IPS-20b (cell line): Measurements from ENCODE around the gene CTR9.

ENCODE experiments used
- H3K27ac ChIP-seq: one replicate; pipeline ENCODE4 v1.5.1; 2013; ENCODE audit warnings: low read length
- H3K27me3 ChIP-seq: 2 replicates; pipeline ENCODE4 v1.6.1; 2013; ENCODE audit warnings: mild to moderate bottlenecking, low read length, inconsistent platforms; ENCODE audit not compliant: insufficient read depth
- H3K36me3 ChIP-seq: 2 replicates; pipeline ENCODE4 v1.6.1; 2013; ENCODE audit warnings: low read depth, mild to moderate bottlenecking, inconsistent platforms, low read length, moderate library complexity; ENCODE audit not compliant: insufficient read depth
- H3K4me1 ChIP-seq: 2 replicates; pipeline ENCODE4 v1.6.1; 2013; ENCODE audit warnings: mild to moderate bottlenecking, control low read depth, inconsistent platforms, low read length, moderate library complexity; ENCODE audit not compliant: insufficient read depth
- H3K4me3 ChIP-seq: 2 replicates; pipeline ENCODE4 v1.5.1; 2013; ENCODE audit warnings: mild to moderate bottlenecking, low read length, inconsistent platforms
- H3K9ac ChIP-seq: 2 replicates; pipeline ENCODE4 v1.6.1; 2013; ENCODE audit warnings: low read depth, mild to moderate bottlenecking, inconsistent platforms, low read length, moderate library complexity
- H3K9me3 ChIP-seq: 2 replicates; pipeline ENCODE4 v1.6.1; 2013; ENCODE audit warnings: mild to moderate bottlenecking, low read depth, low read length, inconsistent platforms; ENCODE audit not compliant: insufficient read depth

Gene CTR9

GRCh38 chr11:10750838-10751580, at the start of gene CTR9:
TSS of gene CTR9 (plus strand) at chr11:10751246. CDS start at chr11:10751413, 167 bp downstream.
- Histone ChIP-seq H3K4me1 (peaks cover 5% of the 10 kb centered on the region; the same call in 1 of the 2 replicates), H3K9me3 (no peaks in the 10 kb centered on the region), H3K27me3 (no peaks in the 10 kb centered on the region), H3K9ac (peak within 1 kb of the TSS; percentile 88), H3K36me3 (peaks cover 25% of the 10 kb centered on the region), H3K27ac (peak within 1 kb of the TSS; percentile 21), H3K4me3 (peak within 1 kb of the TSS; percentile 93)

GRCh38 chr11:10701982-10702381, 49.1 kb upstream of the CTR9 start:
- no peaks in the 10 kb centered on the region for H3K36me3 ChIP-seq
- H3K9me3 ChIP-seq: peaks cover 10% of the 10 kb centered on the region

GRCh38 chr11:10708131-10708530, 42.9 kb upstream of the CTR9 start:
- Histone ChIP-seq H3K4me1 (no peaks in the 10 kb centered on the region), H3K9me3 (no peaks in the 10 kb centered on the region), H3K9ac (no peak overlapping the region), H3K4me3 (no peak overlapping the region), H3K36me3 (no peaks in the 10 kb centered on the region), H3K27ac (no peak overlapping the region), H3K27me3 (no peaks in the 10 kb centered on the region)

More at GRCh38 chr11:10701982-10702381, 49.1 kb upstream of the CTR9 start:
- Histone ChIP-seq H3K4me3 (no peak overlapping the region), H3K9ac (no peak overlapping the region), H3K27ac (no peak overlapping the region), H3K4me1 (no peaks in the 10 kb centered on the region), H3K27me3 (no peaks in the 10 kb centered on the region)

GRCh38 chr11:10709299-10710086, 41.6 kb upstream of the CTR9 start:
- no peaks in the 10 kb centered on the region for H3K27me3 ChIP-seq
- H3K9ac ChIP-seq: no peak overlapping the region
- H3K27ac ChIP-seq: no peak overlapping the region

GRCh38 chr11:10715571-10715970, 35.5 kb upstream of the CTR9 start:
- H3K9ac ChIP-seq: no peak overlapping the region
- H3K36me3 ChIP-seq: no peaks in the 10 kb centered on the region
- H3K27ac ChIP-seq: no peak overlapping the region
- H3K9me3 ChIP-seq: no peaks in the 10 kb centered on the region
- no peaks in the 10 kb centered on the region for H3K4me1 ChIP-seq
- H3K27me3 ChIP-seq: no peaks in the 10 kb centered on the region
- no peak overlapping the region for H3K4me3 ChIP-seq

More at GRCh38 chr11:10709299-10710086, 41.6 kb upstream of the CTR9 start:
- Histone ChIP-seq H3K4me3 (no peak overlapping the region), H3K36me3 (no peaks in the 10 kb centered on the region), H3K9me3 (no peaks in the 10 kb centered on the region), H3K4me1 (no peaks in the 10 kb centered on the region)

GRCh38 chr11:10716122-10716521, 34.9 kb upstream of the CTR9 start:
- H3K36me3 ChIP-seq: no peaks in the 10 kb centered on the region
- no peaks in the 10 kb centered on the region for H3K27me3 ChIP-seq
- no peak overlapping the region for H3K9ac ChIP-seq
- no peaks in the 10 kb centered on the region for H3K9me3 ChIP-seq
- H3K4me1 ChIP-seq: no peaks in the 10 kb centered on the region
- H3K27ac ChIP-seq: no peak overlapping the region
- no peak overlapping the region for H3K4me3 ChIP-seq

GRCh38 chr11:10716543-10717259, 34.3 kb upstream of the CTR9 start:
- H3K4me1 ChIP-seq: no peaks in the 10 kb centered on the region

GRCh38 chr11:10719616-10720015, 31.4 kb upstream of the CTR9 start:
- H3K9ac ChIP-seq: no peak overlapping the region
- no peaks in the 10 kb centered on the region for H3K27me3 ChIP-seq
- H3K36me3 ChIP-seq: no peaks in the 10 kb centered on the region
- H3K4me1 ChIP-seq: no peaks in the 10 kb centered on the region
- no peaks in the 10 kb centered on the region for H3K9me3 ChIP-seq
- no peak overlapping the region for H3K4me3 ChIP-seq
- H3K27ac ChIP-seq: no peak overlapping the region

More at GRCh38 chr11:10716543-10717259, 34.3 kb upstream of the CTR9 start:
- Histone ChIP-seq H3K27ac (no peak overlapping the region), H3K9ac (no peak overlapping the region), H3K4me3 (no peak overlapping the region), H3K36me3 (no peaks in the 10 kb centered on the region), H3K9me3 (no peaks in the 10 kb centered on the region), H3K27me3 (no peaks in the 10 kb centered on the region)

GRCh38 chr11:10720881-10721376, 30.1 kb upstream of the CTR9 start:
- H3K9ac ChIP-seq: no peak overlapping the region
- H3K4me3 ChIP-seq: no peak overlapping the region
- H3K27ac ChIP-seq: no peak overlapping the region
- no peaks in the 10 kb centered on the region for H3K36me3 ChIP-seq
- no peaks in the 10 kb centered on the region for H3K9me3 ChIP-seq
- no peaks in the 10 kb centered on the region for H3K27me3 ChIP-seq
- H3K4me1 ChIP-seq: no peaks in the 10 kb centered on the region

- H3K4me1 ChIP-seq: no peaks in the 10 kb centered on the region
- H3K27ac ChIP-seq: no peak overlapping the region
- H3K9ac ChIP-seq: no peak overlapping the region
- no peak overlapping the region for H3K4me3 ChIP-seq
- H3K27me3 ChIP-seq: no peaks in the 10 kb centered on the region
- no peaks in the 10 kb centered on the region for H3K9me3 ChIP-seq
- no peaks in the 10 kb centered on the region for H3K36me3 ChIP-seq
Observed at GRCh38 chr11:10722307-10722706, 28.7 kb upstream of the CTR9 start.

GRCh38 chr11:10725114-10725906, 25.7 kb upstream of the CTR9 start:
- no peaks in the 10 kb centered on the region for H3K27me3 ChIP-seq
- no peak overlapping the region for H3K9ac ChIP-seq
- no peaks in the 10 kb centered on the region for H3K36me3 ChIP-seq
- H3K27ac ChIP-seq: no peak overlapping the region
- peaks cover 3% of the 10 kb centered on the region; the same call in 1 of the 2 replicates for H3K4me1 ChIP-seq
- H3K9me3 ChIP-seq: no peaks in the 10 kb centered on the region
- H3K4me3 ChIP-seq: no peak overlapping the region
